Measurements from ENCODE around the gene FSTL4.

- TF ChIP-seq POLR2A (IDR thresholded peaks at IDR 0.05; ENCODE audit: low read depth, low read length) (no peak), MAFK (IDR thresholded peaks at IDR 0.05; ENCODE audit: low read depth, low read length) (no peak), CTCF (conservative IDR thresholded peaks at IDR 0.05; ENCODE audit: low read depth, low read length) (no peak), SMC3 (IDR thresholded peaks at IDR 0.05; ENCODE audit: low read depth, low read length) (no peak), RCOR1 (IDR thresholded peaks at IDR 0.05; ENCODE audit: insufficient replicate concordance, low read length) (no peak), USF2 (IDR thresholded peaks at IDR 0.05; ENCODE audit: low read depth, low read length) (no peak)
Observed at GRCh38 chr5:133367071-133367786, 245.1 kb downstream of the FSTL4 start.

Data from IMR-90 (cell line).